GM23248 (cell line): ENCODE data around the gene ERCC1. TPM values are rescaled to one million over a fixed set of nuclear protein-coding genes. Genes with fewer than 3 reads are reported as not detected.

Experiments
- DNase-seq: peaks from one replicate; pipeline ENCODE4 v3.0.0-alpha.2; 2015
- H2AFZ ChIP-seq: fragments of 200-600 bp; sonication (generic); 2 replicates; pipeline ENCODE4 v1.6.1; 2016; ENCODE audit warnings: antibody characterized with exemption
- H3F3A ChIP-seq: fragments of 200-600 bp; sonication (generic); 2 replicates; pipeline ENCODE4 v1.6.1; 2016; ENCODE audit warnings: mild to moderate bottlenecking, antibody characterized with exemption, mixed run types; ENCODE audit not compliant: insufficient read depth
- H3K27ac ChIP-seq: fragments of 200-600 bp; sonication (generic); 2 replicates; pipeline ENCODE4 v1.5.1; 2016; ENCODE audit warnings: mild to moderate bottlenecking
- H3K27me3 ChIP-seq: fragments of 200-600 bp; sonication (generic); replicated peaks from 2 replicates; pipeline ENCODE4 v1.6.1; 2016; ENCODE audit warnings: mild to moderate bottlenecking; ENCODE audit not compliant: insufficient read depth
- H3K36me3 ChIP-seq: fragments of 200-600 bp; sonication (generic); 2 replicates; pipeline ENCODE4 v1.6.1; 2016; ENCODE audit warnings: low read depth, mild to moderate bottlenecking
- H3K4me1 ChIP-seq: fragments of 200-600 bp; sonication (generic); 2 replicates; pipeline ENCODE4 v1.6.1; 2016; ENCODE audit warnings: mild to moderate bottlenecking; ENCODE audit not compliant: insufficient read depth
- H3K4me2 ChIP-seq: fragments of 200-600 bp; sonication (generic); one replicate; pipeline ENCODE4 v1.6.1; 2016; ENCODE audit warnings: mild to moderate bottlenecking; ENCODE audit not compliant: unreplicated experiment
- H3K4me3 ChIP-seq: fragments of 200-600 bp; sonication (generic); 2 replicates; pipeline ENCODE4 v1.5.1; 2016; ENCODE audit warnings: mild to moderate bottlenecking
- H3K79me2 ChIP-seq: fragments of 200-600 bp; sonication (generic); 2 replicates; pipeline ENCODE4 v1.6.1; 2016; ENCODE audit warnings: mild to moderate bottlenecking; ENCODE audit not compliant: insufficient read depth
- H3K9ac ChIP-seq: fragments of 200-600 bp; sonication (generic); 2 replicates; pipeline ENCODE4 v1.6.1; 2016; ENCODE audit warnings: mild to moderate bottlenecking
- H3K9me2 ChIP-seq: fragments of 200-600 bp; sonication (generic); 2 replicates; pipeline ENCODE4 v1.6.1; 2016; ENCODE audit warnings: mixed run types, mild to moderate bottlenecking, moderate library complexity; ENCODE audit not compliant: insufficient read depth
- H3K9me3 ChIP-seq: fragments of 200-600 bp; sonication (generic); one replicate; pipeline ENCODE4 v1.6.1; 2017; ENCODE audit warnings: low read depth
- H4K20me1 ChIP-seq: fragments of 200-600 bp; sonication (generic); 2 replicates; pipeline ENCODE4 v1.6.0; 2016; ENCODE audit not compliant: insufficient read depth
- EZH2 ChIP-seq: fragments of 200-600 bp; sonication (generic); IDR thresholded peaks from 2 replicates; pipeline ENCODE4 v1.6.1; 2018; ENCODE audit warnings: antibody characterized with exemption, mild to moderate bottlenecking; ENCODE audit not compliant: insufficient read depth, poor library complexity, severe bottlenecking
- EZH2phosphoT487 ChIP-seq: fragments of 200-600 bp; sonication (generic); IDR thresholded peaks from 2 replicates; pipeline ENCODE4 v1.6.1; 2018; ENCODE audit warnings: antibody characterized with exemption, moderate library complexity, mild to moderate bottlenecking, low read depth; ENCODE audit not compliant: insufficient read depth
- WGBS, 2 experiments: methylation state at CpG; one replicate each; pipeline ENCODE4 v1.1.6; 2015 to 2017; ENCODE audit warnings: low lambda C conversion rate in 2 of 2, low coverage in 1 of 2; ENCODE audit errors: missing lambda C conversion rate in 2 of 2; 5-methylcytosine and 5-hydroxymethylcytosine counted together
- in situ Hi-C: fragments of 300-500 bp; cut with MboI; formaldehyde crosslinking; loops from 2 replicates; pipeline ENCODE4 v1.15.0; 2020
- polyA plus RNA-seq: library from polyadenylated mRNA; unstranded; fragments of >200 nt; fragmentation: Nextera tagmentation; extraction: Ambion mirVana; gene quantifications from 2 replicates; pipeline ENCODE4 v1.2.1, GENCODE V29; 2016
- total RNA-seq: library from RNA; depleted of rRNA; stranded (reverse); fragments of >200 nt; shearing (Covaris generic); gene quantifications from 2 replicates; pipeline ENCODE4 v1.2.3, GENCODE V29; 2014

The ERCC1 gene
- total and polyA plus RNA-seq, 2 experiments from 2014 or later, result 79.8 to 89.0 TPM

DNA sequence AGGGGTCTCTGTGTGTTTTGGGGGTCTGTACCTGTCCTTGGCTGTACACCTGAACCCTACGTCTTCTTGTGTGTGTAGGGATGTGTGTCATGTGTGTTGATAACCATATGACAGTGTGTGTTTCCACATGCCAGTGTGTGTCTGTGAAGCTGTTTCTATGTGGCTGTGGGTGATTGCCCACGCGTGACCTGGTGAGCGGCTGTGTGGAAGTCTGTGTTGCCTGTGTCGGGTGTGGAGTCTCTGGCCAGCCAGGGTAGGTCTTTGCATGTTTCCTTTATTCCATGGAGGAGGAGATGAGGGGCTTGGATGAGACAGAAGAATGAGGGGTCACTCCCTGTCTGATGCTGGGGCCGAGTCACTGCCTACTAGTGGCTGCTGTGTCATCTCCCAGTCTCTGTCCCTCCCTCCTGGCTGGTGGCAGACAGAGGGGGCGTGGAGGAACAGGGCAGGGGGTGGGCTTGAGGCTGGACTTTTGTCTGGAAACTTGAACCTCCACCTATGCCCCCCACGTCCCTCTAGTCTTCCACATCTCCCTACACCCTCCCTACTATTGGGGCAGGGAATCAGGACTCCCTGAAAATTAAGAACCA, 41.2 kb upstream of the ERCC1 start:
- in situ Hi-C loops, result no loop called here
- Histone ChIP-seq H3K9ac (no peak overlapping the region), H3K9me3 (no peaks in the 10 kb centered on the region), H3K9me2 (no peaks in the 10 kb centered on the region), H3K79me2 (peaks cover 10% of the 10 kb centered on the region), H2AFZ (no peak overlapping the region), H3K27me3 (no peaks in the 10 kb centered on the region), H3K4me3 (no peak overlapping the region), H3F3A (no peaks in the 10 kb centered on the region; the same call in 1 of the 2 replicates), H3K4me2 (no peak overlapping the region), H4K20me1 (no peaks in the 10 kb centered on the region), H3K4me1 (peaks cover 2% of the 10 kb centered on the region; the same call in 1 of the 2 replicates), H3K36me3 (no peaks in the 10 kb centered on the region), H3K27ac (no peak overlapping the region)
- WGBS, 2 experiments, result 61 to 69% methylated on average over 8 of the region's 8 CpGs
- DNase-seq, result peak; percentile 30
- no peak for TF ChIP-seq EZH2
- no peak for TF ChIP-seq EZH2phosphoT487

DNA sequence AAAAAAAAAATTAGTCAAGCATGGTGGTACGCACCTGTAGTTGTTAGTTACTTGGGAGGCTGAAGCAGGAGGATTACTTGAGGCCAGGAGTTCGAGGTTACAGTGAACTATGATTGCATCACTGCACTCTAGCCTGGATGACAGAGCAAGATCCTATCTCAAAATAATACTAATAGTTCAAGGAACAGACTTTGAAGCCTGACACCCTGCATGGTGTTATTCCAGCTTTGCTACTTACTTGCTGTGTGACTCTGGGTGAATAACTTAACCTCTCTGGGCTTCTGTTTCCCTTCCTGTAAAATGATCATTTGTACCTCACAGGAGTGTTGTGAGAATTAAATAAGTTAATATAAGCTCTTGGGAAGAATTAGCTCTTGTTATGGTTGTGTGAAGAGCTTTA, 40.6 kb upstream of the ERCC1 start:
- no peaks in the 10 kb centered on the region for H3K9me2 ChIP-seq
- H3K9me3 ChIP-seq, result no peaks in the 10 kb centered on the region
- in situ Hi-C loops, result no loop called here
- H3K36me3 ChIP-seq, result no peaks in the 10 kb centered on the region
- TF ChIP-seq EZH2phosphoT487, result no peak
- no peak for TF ChIP-seq EZH2
- H3K27ac ChIP-seq, result no peak overlapping the region
- no peaks in the 10 kb centered on the region for H3K4me1 ChIP-seq
- no peak overlapping the region for H3K4me2 ChIP-seq
- no peaks in the 10 kb centered on the region for H4K20me1 ChIP-seq
- H3K27me3 ChIP-seq, result no peaks in the 10 kb centered on the region
- H3K9ac ChIP-seq, result no peak overlapping the region
- no peak for DNase-seq
- no peaks in the 10 kb centered on the region; the same call in 1 of the 2 replicates for H3F3A ChIP-seq
- no peak overlapping the region for H2AFZ ChIP-seq
- peaks cover 8% of the 10 kb centered on the region; the same call in 1 of the 2 replicates for H3K79me2 ChIP-seq
- 96 to 98% methylated on average over 2 of the region's 2 CpGs for WGBS, 2 experiments
- no peak overlapping the region for H3K4me3 ChIP-seq

DNA sequence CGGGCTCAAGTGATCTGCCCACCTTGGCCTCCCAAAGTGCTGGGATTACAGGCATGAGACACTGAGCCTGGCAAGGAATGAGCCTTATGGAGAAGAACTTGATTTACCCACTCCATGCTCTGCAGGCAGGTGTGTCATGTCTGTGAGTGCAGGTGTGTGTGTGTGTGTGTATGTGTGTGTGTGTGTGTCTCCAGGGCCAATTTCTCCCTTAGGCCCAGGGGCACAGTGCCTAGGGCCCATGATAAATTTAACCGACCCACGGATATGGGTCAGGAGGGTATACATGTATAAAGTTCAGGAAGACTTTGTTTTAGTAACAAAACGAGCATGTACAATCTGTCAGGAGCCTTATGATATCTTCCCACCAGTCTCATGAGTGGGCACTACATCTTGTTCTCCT, 39.5 kb upstream of the ERCC1 start:
- Histone ChIP-seq H3F3A (no peaks in the 10 kb centered on the region; the same call in 1 of the 2 replicates), H4K20me1 (no peaks in the 10 kb centered on the region), H3K9me2 (no peaks in the 10 kb centered on the region), H3K79me2 (peaks cover 3% of the 10 kb centered on the region; the same call in 1 of the 2 replicates), H3K4me1 (no peaks in the 10 kb centered on the region), H3K27ac (no peak overlapping the region), H3K9me3 (no peaks in the 10 kb centered on the region), H3K36me3 (no peaks in the 10 kb centered on the region), H3K4me3 (no peak overlapping the region), H2AFZ (no peak overlapping the region), H3K27me3 (no peaks in the 10 kb centered on the region), H3K4me2 (no peak overlapping the region), H3K9ac (no peak overlapping the region)
- no peak for DNase-seq
- no peak for TF ChIP-seq EZH2
- TF ChIP-seq EZH2phosphoT487, result no peak
- WGBS, 2 experiments, result 90 to 96% methylated on average over 4 of the region's 4 CpGs
- in situ Hi-C loops, result no loop called here

DNA sequence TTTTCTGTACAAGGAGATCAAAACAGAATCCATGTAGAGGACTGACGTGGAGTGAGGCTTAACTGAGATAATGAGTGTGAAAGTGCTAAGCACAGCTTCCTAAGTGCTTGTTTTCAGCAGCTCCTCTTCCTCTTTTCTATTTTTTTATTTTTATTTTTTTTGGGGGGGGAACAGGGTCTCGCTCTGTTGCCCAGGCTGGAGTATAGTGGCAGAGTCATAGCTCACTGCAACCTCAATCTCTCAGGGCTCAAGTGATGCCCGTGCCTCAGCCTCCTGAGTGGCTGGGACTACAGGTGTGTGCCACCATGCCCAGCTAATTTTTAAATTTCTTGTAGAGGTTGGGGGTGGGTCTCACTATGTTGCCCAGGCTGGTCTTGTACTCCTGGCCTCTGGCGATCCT, 38.5 kb upstream of the ERCC1 start:
- DNase-seq, result no peak
- Histone ChIP-seq H3K79me2 (no peaks in the 10 kb centered on the region), H3K9me3 (no peaks in the 10 kb centered on the region), H4K20me1 (no peaks in the 10 kb centered on the region), H3K9me2 (no peaks in the 10 kb centered on the region), H2AFZ (no peak overlapping the region), H3K27me3 (no peaks in the 10 kb centered on the region), H3F3A (0 out of 2 replicates have a peak, but pooled peaks cover 2% of the 10 kb centered on the region), H3K4me2 (no peak overlapping the region), H3K4me3 (no peak overlapping the region), H3K36me3 (no peaks in the 10 kb centered on the region), H3K9ac (no peak overlapping the region), H3K4me1 (no peaks in the 10 kb centered on the region), H3K27ac (no peak overlapping the region)
- WGBS, 2 experiments, result 77 to 81% methylated on average over 3 to 4 of the region's 4 CpGs
- no peak for TF ChIP-seq EZH2
- TF ChIP-seq EZH2phosphoT487, result no peak
- in situ Hi-C loops, result no loop called here
